Activated T-cell treated with anti-CD3 and anti-CD28 coated beads for 24 hours (primary cell): ENCODE results near the gene SFXN1.
A peak's percentile ranks its signal among the peaks of the same experiment; 100 is the strongest.
"Not testable (repeated sequence)": the region's sequence is repeated elsewhere in the genome, so short reads cannot be mapped to it uniquely, and the experiment has no call there.

ENCODE experiments used
- DNase-seq: peaks from one replicate; pipeline ENCODE4 v3.0.0-alpha.2; 2020; ENCODE audit warnings: low read depth

Gene SFXN1, protein sequence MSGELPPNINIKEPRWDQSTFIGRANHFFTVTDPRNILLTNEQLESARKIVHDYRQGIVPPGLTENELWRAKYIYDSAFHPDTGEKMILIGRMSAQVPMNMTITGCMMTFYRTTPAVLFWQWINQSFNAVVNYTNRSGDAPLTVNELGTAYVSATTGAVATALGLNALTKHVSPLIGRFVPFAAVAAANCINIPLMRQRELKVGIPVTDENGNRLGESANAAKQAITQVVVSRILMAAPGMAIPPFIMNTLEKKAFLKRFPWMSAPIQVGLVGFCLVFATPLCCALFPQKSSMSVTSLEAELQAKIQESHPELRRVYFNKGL

GRCh38 chr5:175478384-175479124 is at the start of gene SFXN1:
Gene SFXN1, plus strand, starts transcription at chr5:175478560. Its CDS starts 13,544 bp downstream, at chr5:175492104.
- DNase-seq: peak; percentile 83

DNA sequence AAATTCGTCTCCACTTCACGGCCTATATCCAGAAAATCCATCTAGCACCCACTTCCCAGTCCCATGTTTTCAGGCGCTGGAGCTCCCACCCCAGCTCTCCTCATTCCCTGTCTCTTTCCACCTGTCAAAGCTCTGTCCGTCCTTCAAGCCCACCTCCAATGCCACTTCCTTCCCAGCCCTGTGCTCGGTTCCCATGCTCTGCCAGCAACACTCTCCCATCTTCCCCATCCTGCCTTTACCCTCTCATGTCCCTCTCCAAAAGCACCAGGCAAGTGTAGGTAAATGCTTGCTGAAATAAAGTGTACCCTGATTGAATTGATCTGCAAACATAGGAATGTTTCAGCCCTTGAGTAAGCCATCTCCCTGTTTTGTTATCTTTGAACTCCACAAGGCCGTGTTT is 43.6 kb upstream of the SFXN1 start:
- DNase-seq: no peak

- no peak for DNase-seq
Observed at GRCh38 chr5:175436359-175436758, 42.0 kb upstream of the SFXN1 start.

DNA sequence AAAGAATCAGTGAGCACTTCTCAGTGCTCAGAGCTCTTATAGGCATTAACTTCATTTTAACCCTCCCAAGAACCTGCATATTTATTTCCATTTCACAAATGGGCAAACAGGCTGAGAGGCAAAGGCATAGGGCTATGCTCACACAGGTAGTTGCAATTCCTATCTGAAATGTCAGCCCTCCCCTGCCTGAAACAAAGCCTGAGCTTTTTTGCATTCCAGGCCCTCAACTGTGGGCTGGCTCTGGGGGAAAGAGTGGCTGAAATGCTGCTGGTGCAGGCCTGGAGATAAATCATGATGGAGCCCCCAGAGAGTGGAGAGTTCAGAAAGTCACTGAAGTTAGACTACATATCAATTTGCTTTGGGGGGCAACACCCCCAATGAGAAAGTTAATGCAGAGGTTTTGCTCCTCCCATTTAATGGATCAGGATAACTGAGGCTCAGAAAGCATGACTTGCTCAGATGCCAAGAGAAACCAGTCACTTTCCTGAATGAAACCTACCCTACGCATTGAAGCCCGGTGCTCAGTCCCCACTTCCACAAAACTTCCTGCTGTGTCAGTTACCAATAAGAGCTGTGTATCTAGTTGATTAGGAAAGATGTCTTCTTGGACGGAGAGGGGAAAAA is 40.0 kb upstream of the SFXN1 start:
- no peak for DNase-seq

DNA sequence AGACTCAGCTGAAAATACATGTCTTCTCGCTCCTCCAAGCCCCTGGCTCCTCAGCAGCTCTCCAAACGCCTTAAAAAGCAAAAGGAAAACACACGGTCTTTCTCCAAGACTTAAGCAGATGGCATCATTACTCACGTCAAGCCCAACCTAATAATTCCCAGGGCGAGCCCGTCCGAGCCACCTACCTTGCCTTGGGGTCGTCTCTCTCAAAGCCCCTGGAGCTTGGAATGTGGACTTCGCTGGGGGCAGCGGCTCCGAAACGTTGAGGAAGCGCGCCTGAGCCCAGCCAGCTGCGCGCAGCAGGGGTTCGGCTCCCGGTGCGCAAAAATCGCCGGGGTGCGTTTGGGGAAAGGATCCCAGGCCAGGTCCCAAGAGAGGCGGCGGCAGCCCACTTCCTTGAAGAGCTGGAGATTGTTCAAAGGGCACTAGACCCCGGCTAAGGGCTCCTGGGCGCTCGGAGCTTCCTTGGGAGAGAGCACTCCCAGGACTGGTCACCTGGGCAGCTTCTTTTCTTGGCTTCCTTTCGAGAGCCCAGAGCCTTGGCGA is 34.8 kb upstream of the SFXN1 start:
- no peak for DNase-seq

- peak; percentile 41 for DNase-seq
Observed at GRCh38 chr5:175444060-175444904, 34.1 kb upstream of the SFXN1 start, which contains the start of gene DRD1. Gene DRD1, minus strand, starts transcription at chr5:175444182. Its CDS starts 1,083 bp downstream, at chr5:175443099.

DNA sequence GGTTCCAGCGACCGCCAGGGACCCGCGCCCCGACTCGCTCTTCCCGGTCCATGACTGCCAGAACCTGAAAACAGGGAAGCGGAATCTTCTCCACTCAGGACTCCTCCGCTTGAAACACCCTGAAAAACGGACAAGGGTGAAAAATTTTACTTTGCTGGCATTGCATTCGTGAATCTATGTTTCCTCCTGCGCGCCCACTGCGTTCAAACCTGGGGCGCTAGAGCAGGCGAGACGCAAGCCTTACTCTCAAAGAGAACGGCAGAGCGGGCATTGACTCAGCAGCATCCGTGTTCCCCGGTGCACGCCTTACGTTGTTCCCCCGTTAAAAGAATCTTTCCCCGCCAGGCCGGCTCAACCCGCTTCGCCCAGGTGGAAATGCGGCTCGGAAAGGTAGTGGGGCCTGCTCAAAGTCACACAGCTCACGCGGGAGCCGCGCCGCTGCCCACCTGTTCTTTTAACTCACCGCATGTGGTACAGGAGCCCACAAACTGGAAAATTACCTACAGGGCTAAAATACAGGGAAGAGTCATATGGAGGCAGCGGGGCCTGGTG is 33.4 kb upstream of the SFXN1 start:
- DNase-seq: no peak

DNA sequence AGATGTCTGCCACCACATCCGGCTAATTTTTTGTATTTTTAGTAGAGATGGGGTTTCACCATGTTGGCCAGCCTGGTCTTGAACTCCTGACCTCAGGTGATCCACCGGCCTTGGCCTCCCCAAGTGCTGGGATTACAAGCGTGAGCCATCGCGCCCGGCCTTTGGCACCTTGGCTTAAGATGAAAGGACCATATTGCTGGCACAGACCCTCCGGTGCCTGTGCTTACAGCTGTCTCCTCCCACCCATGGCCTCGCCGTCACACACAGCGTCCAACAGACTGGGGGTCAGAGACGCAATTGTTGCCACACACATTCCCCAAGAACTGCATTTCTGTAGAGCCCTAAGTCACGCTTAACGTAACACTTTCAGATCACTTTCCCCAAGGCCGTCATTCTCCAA is 32.0 kb upstream of the SFXN1 start:
- not testable (repeated sequence) for DNase-seq

- DNase-seq: no peak
Observed at GRCh38 chr5:175447571-175447970, 30.8 kb upstream of the SFXN1 start.

DNA sequence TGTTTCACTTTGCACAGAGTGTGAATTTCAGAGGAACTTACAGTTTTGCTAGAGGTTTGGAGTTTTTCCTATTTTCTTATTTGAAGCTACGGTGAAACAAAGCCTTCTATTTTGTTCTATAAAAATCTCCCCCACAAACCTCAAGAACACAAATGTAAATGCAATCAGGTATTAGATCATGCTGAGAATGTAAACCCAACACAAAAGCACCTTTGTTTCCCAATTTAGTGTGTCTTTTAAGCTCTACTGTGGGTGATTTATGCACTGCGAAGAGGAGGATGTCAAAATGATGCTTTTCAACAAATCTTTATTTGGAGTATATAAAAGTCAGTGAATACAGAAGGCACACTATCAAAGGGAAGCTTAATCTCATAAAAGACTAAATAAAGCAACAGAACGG is 30.1 kb upstream of the SFXN1 start:
- no peak for DNase-seq

- DNase-seq: no peak
Observed at GRCh38 chr5:175452166-175452565, 26.2 kb upstream of the SFXN1 start.

- not testable (repeated sequence) for DNase-seq
Observed at GRCh38 chr5:175454338-175454737, 24.0 kb upstream of the SFXN1 start.

- no peak for DNase-seq
Observed at GRCh38 chr5:175456105-175456742, 22.1 kb upstream of the SFXN1 start.

- DNase-seq: no peak
Observed at GRCh38 chr5:175457466-175457865, 20.9 kb upstream of the SFXN1 start.

GRCh38 chr5:175460126-175460525 is 18.2 kb upstream of the SFXN1 start:
- DNase-seq: no peak

GRCh38 chr5:175460552-175460951 is 17.8 kb upstream of the SFXN1 start:
- no peak for DNase-seq

DNA sequence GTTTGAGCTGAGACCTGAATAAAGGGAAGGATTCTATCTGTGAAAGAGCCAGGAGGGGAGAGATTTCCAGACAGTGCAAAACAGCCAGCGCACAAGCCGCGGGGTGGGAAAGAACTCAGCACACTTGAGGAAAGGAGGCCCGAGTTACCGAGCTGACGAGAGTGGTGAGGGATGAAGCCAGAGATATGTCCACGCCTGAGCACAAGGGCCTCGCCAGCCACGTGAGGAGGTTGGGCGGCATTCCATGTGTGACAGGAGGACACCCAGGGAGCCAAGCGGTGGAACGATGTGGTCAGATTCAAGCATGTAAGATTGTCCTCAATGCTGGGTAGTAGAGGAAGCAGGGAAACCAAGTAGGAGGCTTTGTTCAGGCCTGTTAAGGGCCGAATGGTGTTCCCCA is 17.0 kb upstream of the SFXN1 start:
- no peak for DNase-seq

DNA sequence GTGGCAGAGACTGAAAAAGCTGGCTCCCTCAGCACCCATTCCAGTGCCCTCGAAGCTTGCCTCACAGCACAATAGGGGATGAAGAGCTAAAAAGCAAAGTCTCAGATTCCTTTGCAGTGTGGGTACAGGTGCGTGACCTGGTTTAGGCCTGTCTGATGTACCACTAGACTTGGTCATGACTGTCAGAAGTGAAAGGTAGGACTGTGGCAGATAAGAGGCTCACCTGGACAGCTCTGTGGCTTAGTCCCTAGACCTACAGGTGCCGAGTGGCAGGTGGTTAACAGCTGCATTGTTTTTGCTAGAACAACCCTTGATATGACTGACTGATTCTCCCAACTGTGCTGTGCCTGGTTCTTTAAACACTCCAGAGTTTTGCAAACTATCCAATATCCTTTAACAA is 14.7 kb upstream of the SFXN1 start:
- DNase-seq: no peak

GRCh38 chr5:175464074-175464941 is 14.1 kb upstream of the SFXN1 start:
- peak; percentile 71 for DNase-seq

- no peak for DNase-seq
Observed at GRCh38 chr5:175464942-175465233, 13.5 kb upstream of the SFXN1 start.
